ENCODE measurements around the gene NF1.

DNA sequence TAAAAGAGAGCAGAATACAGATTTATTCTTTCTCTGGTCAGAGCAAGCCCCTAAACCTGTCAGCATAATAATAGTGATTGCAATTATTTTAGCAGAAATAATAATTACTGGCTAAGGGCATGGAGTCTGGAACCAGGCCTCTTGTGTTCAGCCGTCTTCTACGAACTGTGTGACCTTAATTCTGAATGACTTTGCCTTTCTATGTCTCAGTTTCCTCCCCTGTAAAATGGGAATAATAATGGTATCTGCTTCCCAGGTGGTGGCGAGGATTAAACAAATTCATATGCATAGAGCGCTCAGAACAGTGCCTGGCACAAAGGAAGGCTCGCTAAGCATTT is 330.1 kb downstream of the NF1 start:
- no peak for TF ChIP-seq EP300 (IDR thresholded peaks at IDR 0.05)
- TF ChIP-seq, protein P1, sequence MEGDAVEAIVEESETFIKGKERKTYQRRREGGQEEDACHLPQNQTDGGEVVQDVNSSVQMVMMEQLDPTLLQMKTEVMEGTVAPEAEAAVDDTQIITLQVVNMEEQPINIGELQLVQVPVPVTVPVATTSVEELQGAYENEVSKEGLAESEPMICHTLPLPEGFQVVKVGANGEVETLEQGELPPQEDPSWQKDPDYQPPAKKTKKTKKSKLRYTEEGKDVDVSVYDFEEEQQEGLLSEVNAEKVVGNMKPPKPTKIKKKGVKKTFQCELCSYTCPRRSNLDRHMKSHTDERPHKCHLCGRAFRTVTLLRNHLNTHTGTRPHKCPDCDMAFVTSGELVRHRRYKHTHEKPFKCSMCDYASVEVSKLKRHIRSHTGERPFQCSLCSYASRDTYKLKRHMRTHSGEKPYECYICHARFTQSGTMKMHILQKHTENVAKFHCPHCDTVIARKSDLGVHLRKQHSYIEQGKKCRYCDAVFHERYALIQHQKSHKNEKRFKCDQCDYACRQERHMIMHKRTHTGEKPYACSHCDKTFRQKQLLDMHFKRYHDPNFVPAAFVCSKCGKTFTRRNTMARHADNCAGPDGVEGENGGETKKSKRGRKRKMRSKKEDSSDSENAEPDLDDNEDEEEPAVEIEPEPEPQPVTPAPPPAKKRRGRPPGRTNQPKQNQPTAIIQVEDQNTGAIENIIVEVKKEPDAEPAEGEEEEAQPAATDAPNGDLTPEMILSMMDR (IDR thresholded peaks at IDR 0.05) = no peak

Measured in sigmoid colon (tissue), 4 donors.